GM19035 (cell line): ENCODE data around the gene CASQ2.
A peak's percentile ranks its signal among the peaks of the same experiment; 100 is the strongest.

Source experiments
- ATAC-seq: cut with Tn5 transposase; IDR thresholded peaks from one replicate; pipeline ENCODE4 v1.9.1; 2021; ENCODE audit not compliant: unreplicated experiment

The CASQ2 gene

DNA sequence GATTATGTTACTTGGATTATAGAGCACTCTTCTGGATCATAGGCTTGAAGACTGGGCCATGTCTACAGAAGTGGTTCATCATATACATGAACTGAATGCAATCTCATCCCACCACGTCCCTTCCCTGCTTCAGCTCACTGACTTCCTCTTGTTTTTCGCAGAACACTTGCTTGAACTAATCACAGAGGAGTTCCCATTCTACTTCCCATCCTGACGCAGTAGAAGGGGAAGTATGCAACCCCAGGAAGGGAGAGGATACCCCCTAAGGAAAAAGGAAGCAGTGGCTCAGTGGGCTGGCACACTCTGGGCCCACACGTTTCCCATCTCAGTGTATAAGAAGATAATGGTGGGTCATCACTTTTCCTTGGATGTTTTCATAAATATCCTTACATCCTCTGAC lies 36.2 kb downstream of the CASQ2 start:
- ATAC-seq: no peak

DNA sequence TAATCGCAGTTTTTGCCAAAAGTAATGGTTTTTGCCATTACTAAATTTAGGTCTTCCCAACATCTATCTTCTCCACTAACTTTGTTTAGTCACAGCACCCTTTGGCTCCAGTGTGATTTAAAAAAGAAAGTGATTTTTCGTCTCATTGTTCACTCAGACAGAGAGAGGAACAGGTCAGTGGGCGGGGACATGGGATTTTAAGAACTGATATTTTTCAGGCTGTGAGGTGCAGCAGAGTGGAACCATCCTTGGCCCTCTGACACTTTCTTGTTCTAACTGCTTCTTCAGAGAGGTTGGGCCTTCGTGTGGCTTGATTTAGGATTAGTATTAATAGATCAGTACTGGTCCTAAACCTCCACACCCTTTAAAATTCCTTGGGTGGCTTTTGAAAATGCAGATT lies 38.8 kb downstream of the CASQ2 start:
- peak; percentile 91 for ATAC-seq

DNA sequence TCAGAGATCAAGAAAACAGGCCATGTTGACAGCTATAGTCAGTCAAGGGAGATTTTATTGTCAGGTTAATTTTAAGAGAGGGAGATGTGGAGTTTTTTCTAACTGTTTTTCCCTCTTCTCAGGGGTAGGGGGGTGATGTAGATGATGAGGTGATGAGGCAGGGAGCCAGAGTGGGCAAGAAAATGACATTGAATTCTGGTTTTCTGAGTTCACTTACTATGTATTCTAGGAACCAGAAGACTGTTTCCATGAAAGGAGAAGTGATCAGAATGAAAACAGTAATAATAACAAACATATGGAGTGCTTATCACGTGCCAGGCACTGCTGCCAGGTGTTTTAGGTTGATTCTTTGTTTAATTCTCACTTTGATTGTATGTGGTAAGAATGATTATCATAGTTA lies 40.2 kb downstream of the CASQ2 start:
- no peak for ATAC-seq

DNA sequence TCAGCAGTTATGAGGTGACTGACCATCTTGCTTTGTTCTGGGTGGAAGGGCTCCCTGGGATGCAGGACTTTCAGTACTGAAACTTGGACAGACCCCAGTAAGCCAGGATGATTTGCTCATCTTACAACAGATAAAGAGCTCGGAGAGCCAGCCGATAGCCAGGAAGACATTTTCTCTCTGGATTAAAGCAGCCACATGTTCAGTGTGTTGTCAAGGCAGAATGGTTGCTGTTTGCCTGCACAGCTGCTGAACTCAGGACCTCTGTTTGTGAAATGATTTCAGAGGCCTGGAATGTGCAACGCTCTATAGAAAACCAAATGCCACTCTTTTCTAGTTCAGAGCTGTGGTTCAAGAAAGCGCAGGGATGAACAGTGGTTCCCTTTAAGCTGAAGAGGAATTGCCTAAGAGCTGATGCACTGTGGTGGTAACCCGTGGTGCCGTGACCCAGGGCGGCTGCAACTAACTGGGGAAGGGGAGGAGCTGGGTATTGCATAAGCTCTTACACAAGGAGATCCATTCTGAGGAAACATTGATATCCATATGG lies 40.7 kb downstream of the CASQ2 start:
- no peak for ATAC-seq

DNA sequence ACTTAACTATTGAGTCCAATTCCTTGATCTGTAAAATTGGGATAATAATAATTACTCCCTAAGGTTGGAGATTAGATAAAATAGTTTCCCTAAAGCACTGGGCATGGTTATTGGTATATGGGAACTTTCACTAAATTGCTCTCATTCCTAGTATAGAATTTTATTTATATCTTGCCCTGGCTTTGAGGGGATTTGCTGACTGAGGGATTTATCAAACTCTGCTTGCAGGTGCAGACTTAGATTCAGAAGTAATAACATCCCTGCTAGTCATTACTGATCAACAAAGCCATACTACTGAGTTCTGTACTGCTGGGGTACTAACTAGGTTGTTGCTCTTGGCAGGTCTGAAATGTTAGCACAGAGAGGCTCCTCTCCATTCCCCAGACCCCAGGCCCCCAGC lies 41.9 kb downstream of the CASQ2 start:
- no peak for ATAC-seq

DNA sequence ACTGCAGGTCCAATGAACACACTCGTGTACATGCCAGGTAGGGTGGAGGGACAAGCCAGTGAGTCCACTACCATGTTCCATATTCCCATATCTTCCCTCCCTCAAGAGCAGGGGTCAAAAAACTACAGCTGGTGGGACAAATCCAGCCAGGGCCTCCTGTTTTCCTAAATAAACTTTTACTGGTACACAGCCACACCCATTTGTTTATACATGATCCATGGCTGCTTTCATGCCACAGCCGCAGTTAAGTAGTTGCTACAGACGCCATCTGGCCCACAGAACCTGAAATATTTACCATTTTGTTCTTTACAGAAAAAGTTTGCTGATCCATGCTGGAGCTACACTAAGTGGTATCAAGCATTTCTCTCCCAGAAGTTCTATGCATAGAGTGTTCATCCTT lies 42.4 kb downstream of the CASQ2 start:
- ATAC-seq: no peak

DNA sequence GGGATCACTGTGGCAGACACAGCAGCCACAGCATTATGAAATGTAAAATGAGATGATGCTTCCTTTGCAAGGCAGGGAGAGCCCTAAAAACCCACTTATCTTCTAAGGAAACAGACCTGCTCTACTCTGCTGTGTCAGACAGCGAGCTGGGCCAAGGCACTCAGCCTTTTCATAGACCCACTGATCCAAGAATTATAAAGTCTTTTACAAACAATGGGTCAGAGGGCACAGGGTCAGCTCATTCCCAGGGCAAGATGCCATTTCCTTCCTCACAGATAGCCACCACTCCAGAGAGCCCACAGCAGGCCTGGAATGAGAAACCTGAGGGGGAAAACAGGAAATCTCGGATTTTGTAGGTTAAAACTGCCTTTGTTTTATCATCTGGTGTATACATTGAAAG lies 42.9 kb downstream of the CASQ2 start:
- ATAC-seq: no peak

DNA sequence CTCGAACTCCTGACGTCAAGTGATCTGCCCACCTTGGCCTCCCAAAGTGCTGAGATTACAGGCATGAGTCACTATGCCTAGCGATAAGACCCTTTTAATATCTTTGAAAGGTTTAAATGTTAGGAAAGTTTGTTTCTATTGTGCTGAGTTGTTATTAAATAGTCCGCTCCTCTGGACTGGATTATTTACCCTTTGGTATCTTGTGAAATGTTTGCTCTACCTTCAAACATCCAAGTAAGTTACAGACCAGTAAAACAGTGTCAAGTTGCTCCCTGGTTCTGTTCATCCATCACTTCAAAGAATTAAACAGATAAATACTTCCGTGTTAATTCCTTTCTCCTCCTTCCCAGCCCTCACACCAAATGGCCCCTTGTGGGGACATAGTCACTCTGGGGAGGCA lies 44.8 kb downstream of the CASQ2 start:
- no peak for ATAC-seq

DNA sequence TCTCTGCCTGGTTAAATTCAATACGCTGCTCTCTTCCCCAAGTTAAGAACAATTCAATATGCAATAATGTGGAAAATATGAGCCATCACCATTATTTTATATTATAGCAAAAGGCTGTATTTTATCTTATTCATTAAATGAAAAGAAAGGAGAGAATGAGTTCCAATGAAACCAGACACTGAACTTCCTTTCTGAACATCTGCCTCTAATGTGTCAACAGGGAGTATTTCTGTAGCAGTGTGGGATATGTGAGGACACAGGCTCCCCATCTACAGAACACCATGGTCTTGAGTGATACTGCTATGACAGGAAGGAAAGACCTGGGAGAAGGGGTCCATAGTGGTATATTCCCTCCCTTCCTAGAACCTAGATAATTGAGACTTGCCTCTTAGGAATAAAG lies 46.3 kb downstream of the CASQ2 start:
- no peak for ATAC-seq

DNA sequence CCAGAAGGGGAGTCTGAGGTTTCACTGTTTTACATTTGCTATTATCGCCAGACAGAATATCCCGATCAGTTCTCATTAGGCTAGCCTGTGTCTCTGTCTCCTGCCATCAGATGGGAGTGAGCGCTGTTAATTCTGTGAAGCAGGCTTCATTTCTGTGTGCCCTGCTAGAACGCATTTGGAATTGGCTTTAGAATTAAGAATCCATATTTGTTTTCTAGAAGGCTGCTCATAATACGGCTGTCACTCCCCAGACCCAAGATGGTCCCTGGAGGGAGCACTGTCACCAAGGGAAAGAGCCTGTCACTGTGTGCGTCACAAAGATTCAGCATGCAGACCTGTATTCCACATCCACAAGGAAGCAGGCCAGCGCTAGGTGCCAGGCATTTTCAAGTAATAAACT lies 49.2 kb downstream of the CASQ2 start:
- ATAC-seq: no peak

DNA sequence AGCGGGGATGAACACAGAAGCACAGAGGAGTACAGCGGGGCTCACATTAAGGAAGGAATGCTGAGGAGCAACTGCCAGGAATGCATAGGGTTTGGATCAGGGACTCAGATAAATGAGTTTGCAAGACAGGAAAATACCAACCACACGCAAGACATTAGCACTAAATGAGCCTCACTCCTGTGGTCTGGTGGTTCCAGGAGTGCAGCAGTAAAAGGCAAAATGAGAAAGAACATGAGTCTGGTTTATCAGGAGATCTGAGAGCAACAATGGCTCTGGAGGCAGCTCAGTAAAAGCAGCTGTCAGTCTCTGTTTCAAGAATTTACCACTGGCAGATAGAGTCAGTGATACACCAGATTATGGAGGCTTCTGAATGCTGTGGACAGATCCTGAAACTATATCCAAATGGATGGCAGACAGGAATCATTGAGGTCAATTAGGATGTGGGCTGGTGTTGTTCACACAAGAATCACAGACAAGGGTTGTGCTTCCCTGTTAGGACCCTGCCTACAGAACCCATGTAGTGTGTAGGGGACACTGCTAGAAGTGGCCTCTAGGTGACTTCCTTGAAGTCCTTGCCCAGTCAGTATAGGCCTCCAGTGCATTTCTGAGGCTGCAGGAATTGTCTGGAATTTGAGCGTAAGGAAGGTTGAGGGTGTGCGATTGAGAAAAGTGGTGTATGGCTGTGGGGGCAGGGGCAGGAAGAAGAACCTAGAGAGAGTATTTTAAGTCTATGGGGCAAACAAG lies 50.3 kb downstream of the CASQ2 start:
- no peak for ATAC-seq

DNA sequence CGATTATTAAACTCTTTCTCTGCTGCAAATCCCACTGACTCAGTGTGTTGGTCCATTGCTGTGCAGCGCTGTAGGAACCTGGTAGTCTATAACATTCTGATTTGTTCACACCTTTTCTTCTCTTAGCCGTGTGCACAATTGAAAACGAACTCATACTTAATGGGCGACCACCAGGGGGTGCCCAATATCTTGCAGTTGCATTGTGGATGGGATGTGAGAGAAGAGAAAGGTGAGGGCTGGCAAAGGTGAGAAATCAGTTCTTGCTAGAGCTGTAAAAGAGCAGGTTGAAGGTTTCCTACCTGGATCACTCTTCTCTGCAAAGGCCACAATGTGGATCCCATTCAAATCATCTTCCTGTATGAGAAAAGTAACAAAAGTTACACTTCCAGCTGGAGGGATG lies 51.0 kb downstream of the CASQ2 start:
- no peak for ATAC-seq

DNA sequence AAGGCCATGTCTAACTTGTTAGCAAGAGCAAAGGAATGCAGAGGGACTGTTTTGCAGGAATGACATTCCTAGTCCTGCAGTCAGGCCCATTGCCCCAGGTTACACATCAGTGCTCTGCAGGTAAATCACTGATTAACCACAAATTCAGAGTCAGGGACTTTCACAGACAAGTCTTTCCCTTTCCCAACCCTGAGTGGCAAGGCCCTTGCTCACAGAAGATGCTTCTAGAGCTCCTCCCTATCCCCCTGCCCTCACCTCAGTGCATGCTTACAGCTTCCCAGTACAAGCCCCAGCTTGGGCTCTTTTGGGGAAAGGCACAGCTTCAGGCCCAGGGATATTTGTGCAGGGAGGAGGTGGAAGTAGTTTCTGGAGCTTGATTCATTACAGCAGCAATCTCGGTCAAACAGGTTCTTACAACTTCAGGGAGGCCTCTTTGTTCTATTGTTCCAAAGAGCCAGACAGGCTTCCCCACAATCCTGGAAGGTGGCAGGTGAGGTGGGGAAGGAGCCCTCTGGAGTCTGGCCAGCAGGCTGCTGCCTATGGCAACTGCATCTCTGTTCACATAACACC lies 53.9 kb downstream of the CASQ2 start:
- no peak for ATAC-seq

DNA sequence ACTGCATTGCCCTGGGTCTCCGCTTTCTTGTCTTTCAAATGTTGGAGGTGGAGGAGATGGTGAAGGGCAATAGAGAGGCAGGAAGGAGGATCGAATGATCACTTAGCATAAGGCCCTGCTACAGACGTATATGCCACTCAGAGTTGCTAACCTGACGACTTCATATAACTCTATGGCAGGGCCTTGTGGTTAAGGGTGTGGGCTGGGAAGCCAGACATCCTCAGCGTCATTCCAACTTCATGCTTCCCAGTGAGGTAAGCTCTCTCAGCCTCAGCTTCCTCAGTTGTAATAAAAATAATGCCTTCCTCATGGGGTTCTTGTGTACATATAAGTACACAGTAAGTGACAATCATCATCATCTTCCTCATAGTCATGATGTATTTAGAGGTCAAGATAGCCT lies 54.6 kb downstream of the CASQ2 start:
- no peak for ATAC-seq

DNA sequence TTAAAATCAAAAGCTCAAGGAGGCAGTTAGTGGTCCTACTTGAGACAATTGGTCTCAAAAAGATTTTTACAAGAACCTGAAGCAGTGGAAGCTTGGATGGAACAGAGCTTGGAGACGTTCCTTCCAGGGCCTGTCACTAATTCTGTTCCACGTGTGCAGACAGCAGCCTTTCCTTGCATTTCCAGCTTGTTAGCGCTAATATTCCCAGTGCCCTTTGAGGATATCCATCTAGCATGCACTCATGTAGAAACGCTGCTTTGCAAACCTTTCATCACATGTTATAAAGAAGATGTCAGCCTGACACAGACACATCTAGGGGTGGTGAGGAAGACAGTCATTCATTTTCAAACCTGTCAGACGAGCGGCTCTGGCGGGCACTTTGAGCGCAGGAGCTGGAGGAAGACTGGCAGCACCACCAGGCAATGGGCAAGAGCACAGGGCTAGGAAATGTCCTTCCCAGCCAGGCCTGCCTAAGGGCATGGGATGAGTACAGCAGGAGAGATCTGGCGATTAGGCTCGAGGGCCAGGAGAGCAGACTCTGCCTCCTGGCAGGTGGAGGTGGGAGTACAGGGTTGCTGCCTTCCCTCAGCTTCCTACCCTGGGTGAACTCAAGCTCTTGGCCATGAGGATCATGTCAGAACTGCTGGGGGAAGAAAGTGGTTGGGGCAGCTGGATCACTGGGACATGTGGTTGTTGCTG lies 55.5 kb downstream of the CASQ2 start:
- ATAC-seq: no peak

DNA sequence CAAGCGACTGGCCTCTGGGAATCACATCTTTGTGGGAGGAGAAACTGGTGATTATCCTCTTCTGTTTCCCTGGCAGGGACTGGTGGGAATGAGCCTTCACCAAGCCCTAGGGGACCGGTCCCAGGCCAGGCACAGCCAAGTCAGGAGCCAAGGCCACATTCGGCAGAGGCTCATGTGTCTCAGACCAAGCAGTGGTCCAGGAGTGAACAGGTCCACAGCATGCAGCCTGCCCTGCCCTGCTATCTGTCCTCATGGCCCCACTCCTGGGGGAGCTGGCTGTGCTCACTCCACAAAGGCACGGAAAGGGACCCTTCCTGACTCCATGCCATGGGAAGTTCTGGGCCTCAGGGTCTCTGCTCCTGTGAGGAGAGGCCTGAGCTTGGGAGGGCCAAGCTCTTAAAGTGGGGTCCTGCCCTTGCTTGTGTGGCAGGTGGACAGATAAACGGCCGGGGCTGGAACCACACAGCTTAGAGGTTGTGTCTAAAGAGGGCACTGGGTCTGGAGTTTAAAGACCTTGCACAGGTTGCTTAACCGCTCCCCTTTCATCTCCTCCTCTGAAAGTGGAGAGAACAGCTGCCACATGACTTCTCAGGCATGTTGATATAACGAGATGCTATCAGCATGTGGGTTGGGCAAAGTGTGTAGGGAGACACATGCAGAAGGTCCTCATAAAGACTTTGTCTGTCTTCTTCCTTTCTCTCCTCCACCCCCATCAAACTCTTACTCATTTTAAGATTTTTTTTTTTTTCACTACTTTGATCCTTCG lies 57.5 kb downstream of the CASQ2 start:
- ATAC-seq: no peak

DNA sequence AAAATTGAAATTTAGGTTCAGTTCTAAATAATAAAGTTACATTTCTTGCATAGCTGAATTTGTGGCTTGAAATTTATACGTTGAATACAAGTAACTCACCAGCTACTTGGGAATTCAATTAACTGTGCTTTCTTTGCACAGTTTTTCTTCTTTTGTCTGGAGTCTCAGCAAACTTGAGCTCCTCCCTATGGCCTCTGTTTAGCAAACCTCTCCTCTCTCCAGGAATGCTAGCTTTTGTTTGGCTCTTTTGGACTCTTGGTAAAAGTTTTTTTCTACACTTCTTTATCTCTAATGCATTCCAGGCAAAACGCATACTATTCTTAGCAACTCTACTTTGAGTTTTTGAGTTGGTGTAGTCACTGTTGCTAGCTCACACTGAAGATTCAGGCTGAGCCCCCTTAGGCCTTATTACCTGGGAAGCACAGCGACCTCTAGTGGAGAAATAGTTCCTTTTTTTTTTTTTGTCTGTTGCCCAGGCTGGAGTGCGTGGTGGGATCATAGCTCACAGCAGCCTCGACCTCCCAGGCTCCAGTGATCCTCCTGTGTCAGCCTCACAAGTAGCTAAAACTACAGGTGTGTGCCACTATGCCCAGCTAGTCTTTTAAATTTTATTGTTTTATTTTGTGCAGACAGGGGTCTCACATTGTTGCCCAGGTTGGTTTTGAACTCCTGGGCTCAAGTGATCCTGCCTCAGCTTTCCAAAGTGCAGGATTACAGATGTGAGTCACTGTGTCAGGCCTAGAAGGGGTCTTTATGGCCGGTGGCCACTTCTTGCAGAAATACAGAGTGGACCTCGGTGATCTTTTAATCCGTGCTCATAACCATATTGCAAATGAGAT lies 61.7 kb downstream of the CASQ2 start:
- no peak for ATAC-seq

DNA sequence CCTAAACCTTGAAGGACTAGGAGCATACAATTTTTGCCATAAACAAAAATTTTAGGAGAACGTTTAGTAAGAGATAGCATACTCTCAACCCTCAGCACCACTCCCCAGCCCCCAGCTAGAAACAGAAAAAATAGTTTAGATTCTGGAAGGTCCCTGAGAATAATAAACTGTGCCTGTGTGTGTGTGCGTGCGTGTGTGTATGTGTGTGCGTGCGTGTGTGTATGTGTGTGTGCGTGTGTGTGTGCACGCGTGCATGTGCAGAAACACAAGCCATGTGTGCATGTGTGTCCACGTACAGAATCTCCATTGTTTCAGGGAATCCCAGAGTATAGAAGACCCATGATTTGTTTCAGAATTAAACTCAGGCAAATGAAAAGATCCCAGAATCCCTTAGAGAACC lies 62.6 kb downstream of the CASQ2 start:
- no peak for ATAC-seq

DNA sequence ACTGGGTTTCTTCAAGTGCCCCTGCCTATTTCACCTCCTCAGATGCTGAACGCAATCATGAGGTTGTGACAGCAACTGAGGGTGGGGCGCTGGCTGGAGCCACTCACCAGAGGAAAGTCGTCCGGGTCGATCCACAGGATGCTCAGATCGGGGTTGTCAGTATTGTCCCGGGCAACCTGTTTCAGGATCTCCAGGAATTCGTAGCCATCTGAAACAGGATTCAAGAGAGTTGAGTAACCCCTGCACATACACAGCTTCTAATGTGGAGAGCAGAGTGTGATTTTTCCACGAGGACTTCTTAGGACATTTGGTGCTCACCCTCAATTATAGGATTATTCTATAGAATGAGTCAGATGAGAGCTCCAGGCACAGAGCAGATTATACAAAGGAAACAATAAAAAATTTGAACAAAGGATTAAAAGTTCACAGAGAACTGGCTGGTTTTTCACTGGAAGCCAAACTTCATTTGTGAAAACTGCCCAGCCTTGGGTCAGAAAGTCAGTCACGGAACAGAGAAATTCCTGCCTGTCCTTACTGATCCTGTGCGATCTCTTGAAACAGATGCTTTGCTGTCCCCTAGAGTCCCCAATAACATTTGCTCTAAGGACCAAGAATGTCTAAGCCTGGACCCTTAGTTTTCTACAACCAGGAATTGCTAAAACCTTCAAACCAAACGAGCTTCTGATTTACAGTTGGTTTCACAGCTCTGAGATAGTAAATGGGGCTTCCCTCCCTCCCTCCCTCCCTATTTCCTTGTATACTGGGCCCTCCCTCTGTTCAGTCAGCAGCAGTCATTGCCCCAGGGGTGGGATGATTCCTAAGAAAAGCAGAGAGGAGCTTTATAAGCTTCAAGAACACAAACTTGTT lies 63.2 kb downstream of the CASQ2 start:
- no peak for ATAC-seq

DNA sequence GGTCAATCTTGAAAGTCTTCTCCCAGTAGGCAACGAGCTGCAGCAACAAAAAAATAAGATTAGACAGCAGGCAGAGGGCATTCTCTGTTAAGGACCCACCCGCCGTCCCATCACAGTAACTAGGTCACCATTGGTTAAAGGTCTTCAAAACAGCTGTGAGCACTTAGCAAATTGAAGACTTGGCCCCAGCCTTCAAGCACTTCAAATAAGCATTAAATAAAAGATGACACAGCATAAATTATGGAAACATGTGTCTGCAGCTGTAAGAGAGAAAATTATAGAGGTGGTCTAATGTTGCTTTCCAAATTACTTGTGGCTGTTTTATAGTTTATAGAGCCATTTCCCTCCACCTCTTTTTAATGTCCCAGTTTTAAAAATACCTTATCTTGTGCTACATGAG lies 65.6 kb downstream of the CASQ2 start:
- ATAC-seq: no peak
